Retinal pigment epithelial cell (primary cell): Measurements from ENCODE around the gene EYS.

Experiments
- DNase-seq: peaks from one replicate; pipeline ENCODE4 v3.0.0-alpha.2; 2010; ENCODE audit warnings: low read depth
- H3K4me3 ChIP-seq: 2 replicates; pipeline ENCODE4 v1.5.1; 2011; ENCODE audit warnings: mild to moderate bottlenecking, low read length, control low read depth, moderate library complexity
- TF ChIP-seq, protein P1 (sequence below): conservative IDR thresholded peaks from 2 replicates; pipeline ENCODE4 v1.5.1; 2011; ENCODE audit warnings: low read depth, low read length, control low read depth, inconsistent platforms

EYS gene

DNA sequence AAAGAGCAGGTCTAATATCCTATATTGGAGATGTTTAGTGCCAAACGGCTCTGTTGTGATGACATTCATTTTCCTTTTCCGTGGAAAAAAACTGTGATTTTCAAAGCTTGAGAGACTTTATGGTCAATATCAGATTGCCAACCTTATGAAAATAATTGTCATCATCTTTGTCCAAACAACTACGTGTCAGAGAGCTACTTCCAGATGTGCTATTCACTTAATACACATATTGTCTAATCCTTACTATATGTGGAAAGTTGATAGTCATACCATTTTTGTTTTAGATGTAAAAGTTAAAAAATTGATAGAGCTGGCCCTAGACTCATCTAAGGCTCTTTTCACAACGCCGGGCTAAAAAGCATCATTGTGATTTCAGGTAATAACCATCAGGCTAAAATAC lies 1521.4 kb downstream of the EYS start:
- TF ChIP-seq, protein P1, sequence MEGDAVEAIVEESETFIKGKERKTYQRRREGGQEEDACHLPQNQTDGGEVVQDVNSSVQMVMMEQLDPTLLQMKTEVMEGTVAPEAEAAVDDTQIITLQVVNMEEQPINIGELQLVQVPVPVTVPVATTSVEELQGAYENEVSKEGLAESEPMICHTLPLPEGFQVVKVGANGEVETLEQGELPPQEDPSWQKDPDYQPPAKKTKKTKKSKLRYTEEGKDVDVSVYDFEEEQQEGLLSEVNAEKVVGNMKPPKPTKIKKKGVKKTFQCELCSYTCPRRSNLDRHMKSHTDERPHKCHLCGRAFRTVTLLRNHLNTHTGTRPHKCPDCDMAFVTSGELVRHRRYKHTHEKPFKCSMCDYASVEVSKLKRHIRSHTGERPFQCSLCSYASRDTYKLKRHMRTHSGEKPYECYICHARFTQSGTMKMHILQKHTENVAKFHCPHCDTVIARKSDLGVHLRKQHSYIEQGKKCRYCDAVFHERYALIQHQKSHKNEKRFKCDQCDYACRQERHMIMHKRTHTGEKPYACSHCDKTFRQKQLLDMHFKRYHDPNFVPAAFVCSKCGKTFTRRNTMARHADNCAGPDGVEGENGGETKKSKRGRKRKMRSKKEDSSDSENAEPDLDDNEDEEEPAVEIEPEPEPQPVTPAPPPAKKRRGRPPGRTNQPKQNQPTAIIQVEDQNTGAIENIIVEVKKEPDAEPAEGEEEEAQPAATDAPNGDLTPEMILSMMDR = no peak
- DNase-seq = no peak
- no peak overlapping the region for H3K4me3 ChIP-seq

DNA sequence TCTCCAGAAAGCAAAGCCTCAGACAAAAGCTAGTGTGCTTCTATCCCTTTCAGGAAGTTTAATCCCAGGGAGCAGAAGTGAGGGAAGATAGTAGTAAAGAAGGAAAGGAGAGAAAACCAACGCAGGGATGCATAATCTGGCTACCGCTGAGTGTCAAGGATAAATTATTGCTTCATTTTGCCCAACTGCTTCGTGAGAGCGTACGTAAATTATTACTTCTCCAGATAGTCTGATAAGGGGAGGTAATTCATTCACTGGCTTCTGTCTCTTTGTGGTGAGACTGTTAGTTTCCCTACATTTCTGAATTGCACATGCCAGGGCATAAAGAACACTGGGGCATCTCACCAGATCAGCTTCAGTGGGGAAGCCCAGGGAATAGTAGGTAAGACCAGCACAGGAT lies 1531.7 kb downstream of the EYS start:
- DNase-seq = no peak
- TF ChIP-seq, protein P1 = no peak

DNA sequence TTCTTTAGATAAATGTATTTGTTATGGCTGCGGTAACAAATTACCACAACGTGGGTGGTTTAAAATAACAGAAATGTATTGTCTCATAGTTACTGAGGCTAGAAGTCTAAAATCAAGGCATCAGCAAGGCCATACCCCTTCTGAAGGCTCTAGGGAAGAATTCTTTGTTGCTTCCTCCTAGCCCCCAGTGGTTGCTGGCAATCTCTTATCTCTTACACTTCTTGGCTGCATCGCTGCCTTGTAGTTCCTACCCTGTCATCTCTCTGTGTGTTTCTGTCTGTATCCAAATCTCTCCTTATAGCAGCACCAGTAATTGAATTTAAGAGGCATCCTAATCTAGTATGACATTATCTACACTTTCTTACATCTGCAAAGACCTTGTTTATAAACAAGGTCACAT lies 1536.7 kb downstream of the EYS start:
- DNase-seq = no peak
- H3K4me3 ChIP-seq = no peak overlapping the region
- TF ChIP-seq, protein P1 = no peak

More for the DNA sequence above, 1531.7 kb downstream of the EYS start:
- H3K4me3 ChIP-seq = no peak overlapping the region

DNA sequence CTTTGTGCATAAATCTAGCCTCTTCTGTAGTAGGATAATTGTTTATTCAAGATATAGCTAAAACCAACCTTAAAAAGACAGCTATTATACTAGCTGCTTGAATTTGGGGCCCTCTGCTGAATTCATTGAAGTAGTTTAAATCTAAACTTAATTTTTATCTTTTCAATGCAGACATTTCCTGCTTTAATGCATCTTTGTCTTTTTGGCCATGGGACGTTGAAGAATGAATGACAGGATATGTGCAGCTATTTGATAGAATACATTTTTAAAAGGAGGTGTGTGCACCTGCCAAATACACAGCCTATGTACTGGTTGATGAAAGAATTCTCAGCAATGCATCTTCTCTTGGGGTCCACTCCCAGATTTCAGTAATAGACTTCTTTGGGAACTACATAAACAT lies 1546.5 kb downstream of the EYS start:
- TF ChIP-seq, protein P1 = no peak
- no peak overlapping the region for H3K4me3 ChIP-seq
- DNase-seq = no peak

DNA sequence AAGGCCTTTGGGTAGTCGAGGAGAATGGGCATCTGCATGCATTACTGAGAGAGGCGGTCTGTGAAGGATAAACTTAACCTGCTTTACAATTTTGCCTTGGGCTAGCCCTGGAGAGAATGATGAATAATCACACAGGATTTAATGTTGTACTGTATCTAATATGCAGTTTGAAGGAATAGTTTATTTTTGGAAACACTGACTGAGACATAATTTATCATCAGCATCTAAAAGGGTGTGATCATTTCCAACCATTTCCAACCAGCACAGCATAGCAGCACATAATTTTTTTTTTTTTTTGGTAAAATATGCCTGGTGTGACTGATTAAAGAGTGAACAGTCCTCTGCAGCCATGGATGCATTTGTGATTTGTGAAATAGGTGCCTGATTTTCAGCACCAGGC lies 1552.0 kb downstream of the EYS start:
- no peak overlapping the region for H3K4me3 ChIP-seq
- DNase-seq = no peak
- TF ChIP-seq, protein P1 = no peak

DNA sequence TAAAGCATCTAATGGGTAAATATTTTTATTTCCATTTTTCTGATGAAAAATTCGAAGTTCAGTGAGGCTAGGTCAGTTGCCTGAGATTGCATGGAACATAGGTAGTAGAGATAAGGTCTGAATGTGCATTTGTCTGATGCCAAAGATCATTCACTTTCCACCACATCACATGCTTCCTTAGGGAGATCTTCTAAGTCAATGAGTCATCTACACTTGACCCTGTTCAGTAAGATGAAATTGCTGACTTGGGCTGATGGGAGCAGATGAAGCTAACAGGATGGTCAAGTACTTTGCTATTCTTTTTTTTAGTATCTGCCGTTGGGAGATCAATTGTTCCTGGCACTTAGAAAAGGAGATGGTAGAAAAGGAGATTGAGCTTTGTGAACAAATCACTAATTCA lies 1560.2 kb downstream of the EYS start:
- no peak overlapping the region for H3K4me3 ChIP-seq
- DNase-seq = no peak
- TF ChIP-seq, protein P1 = no peak

DNA sequence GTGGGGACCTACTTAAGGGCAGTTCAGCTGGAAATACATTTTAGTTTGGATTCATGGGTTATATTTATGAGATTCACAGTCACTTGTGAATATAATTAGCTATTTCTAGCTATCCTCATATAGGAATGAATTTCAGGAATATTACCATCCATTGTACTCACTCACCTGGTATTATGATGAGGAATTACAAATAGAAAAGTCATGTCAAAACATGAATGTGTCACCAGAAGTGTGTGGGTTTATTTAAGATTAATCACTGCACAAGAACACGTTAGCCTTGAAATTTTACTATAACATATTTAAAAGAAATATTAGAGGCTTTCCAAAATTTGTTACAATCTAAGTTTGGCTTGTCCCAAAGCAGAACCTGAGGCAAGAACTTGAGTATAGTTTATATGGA lies 1560.9 kb downstream of the EYS start:
- no peak for DNase-seq
- no peak overlapping the region for H3K4me3 ChIP-seq
- TF ChIP-seq, protein P1 = no peak
